ENCODE results near the gene CDHR2.

Gene CDHR2

DNA sequence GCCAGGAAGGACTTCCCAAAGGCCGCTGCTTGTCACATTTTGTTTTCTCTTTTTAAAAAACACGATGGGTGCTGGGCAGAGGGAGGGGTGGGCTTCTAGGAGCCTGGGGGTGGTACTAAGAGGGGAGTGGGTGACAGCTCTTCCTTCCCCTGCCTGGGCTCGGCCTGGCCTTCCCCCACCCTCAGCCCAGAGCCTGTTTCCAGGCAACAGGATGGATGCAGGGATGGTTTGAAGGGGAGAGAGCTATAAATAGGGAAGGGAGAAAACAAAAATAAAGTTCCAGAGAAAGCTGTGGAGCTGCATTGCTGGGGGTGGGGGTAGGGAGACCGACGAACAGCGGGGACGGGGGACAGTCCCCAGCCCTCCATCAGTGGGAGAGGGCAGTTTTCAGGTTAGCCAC lies 67.4 kb downstream of the CDHR2 start:
- H3K4me1 ChIP-seq (ENCODE audit: control insufficient read depth, insufficient read depth, low read length), result peaks cover 11% of the 10 kb centered on the region
- 82 to 83% methylated on average over 7 of the region's 7 CpGs for WGBS, 2 experiments
- H3K9me3 ChIP-seq (ENCODE audit: control insufficient read depth, low read length), result no peaks in the 10 kb centered on the region
- H3K27me3 ChIP-seq (ENCODE audit: control insufficient read depth, insufficient read depth, low read length, poor library complexity, severe bottlenecking), result peaks cover 63% of the 10 kb centered on the region
- no peak overlapping the region for H3K4me3 ChIP-seq (ENCODE audit: insufficient read depth, low read depth, low read length)
- no peaks in the 10 kb centered on the region for H3K36me3 ChIP-seq (ENCODE audit: control insufficient read depth, insufficient read depth, low read length)
- H3K27ac ChIP-seq (ENCODE audit: insufficient read depth, low read depth, low read length, poor library complexity, severe bottlenecking), result no peak overlapping the region

DNA sequence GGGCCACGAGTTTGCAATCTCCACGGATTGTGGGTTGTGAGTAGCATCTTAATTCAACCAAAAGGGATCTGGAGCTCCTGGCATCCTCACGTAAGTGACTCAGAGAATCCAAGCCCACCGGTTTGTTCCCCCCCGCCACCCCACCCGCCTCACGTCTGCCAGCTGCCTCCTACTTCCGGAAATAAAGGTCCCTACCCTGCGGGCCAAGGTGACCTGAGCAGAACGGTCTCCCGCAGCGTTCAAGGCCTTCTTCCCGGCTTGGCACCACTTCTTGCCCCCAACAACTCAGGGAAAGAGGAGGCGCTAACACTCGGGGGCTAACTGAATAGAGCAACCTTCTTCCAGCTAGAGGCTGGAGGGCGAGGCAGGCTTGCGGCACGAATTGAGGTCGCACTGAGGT lies 69.6 kb downstream of the CDHR2 start:
- Histone ChIP-seq H3K27me3 (ENCODE audit: control insufficient read depth, insufficient read depth, low read length, poor library complexity, severe bottlenecking) (peaks cover 62% of the 10 kb centered on the region), H3K27ac (ENCODE audit: insufficient read depth, low read depth, low read length, poor library complexity, severe bottlenecking) (no peak overlapping the region), H3K9me3 (ENCODE audit: control insufficient read depth, low read length) (no peaks in the 10 kb centered on the region), H3K36me3 (ENCODE audit: control insufficient read depth, insufficient read depth, low read length) (no peaks in the 10 kb centered on the region), H3K4me1 (ENCODE audit: control insufficient read depth, insufficient read depth, low read length) (peaks cover 11% of the 10 kb centered on the region), H3K4me3 (ENCODE audit: insufficient read depth, low read depth, low read length) (no peak overlapping the region)
- WGBS, 2 experiments, result 52 to 57% methylated on average over 19 of the region's 19 CpGs

DNA sequence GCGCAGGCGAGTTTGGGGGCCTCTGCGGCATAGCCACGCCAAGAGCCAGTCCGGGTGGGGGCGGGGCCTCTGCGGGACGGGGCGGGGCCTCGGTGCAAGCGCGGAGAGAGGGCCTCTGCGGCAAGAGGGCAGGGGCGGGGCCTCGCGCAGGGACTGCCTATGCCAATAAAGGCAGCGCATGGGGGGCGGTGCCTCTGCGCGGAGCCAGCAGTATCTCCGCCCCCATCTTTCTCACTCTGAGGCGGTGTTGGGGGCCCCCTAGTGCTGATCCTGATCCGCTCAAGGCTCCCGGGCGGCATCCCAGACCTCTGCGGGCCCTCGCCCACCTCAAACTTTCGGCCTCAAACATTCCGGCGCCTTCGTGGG lies 70.0 kb downstream of the CDHR2 start:
- Histone ChIP-seq H3K9me3 (ENCODE audit: control insufficient read depth, low read length) (no peaks in the 10 kb centered on the region), H3K36me3 (ENCODE audit: control insufficient read depth, insufficient read depth, low read length) (no peaks in the 10 kb centered on the region), H3K27ac (ENCODE audit: insufficient read depth, low read depth, low read length, poor library complexity, severe bottlenecking) (no peak overlapping the region), H3K4me1 (ENCODE audit: control insufficient read depth, insufficient read depth, low read length) (peaks cover 11% of the 10 kb centered on the region), H3K27me3 (ENCODE audit: control insufficient read depth, insufficient read depth, low read length, poor library complexity, severe bottlenecking) (peaks cover 62% of the 10 kb centered on the region), H3K4me3 (ENCODE audit: insufficient read depth, low read depth, low read length) (no peak overlapping the region)
- WGBS, 2 experiments, result 6 to 7% methylated on average over 31 of the region's 31 CpGs

DNA sequence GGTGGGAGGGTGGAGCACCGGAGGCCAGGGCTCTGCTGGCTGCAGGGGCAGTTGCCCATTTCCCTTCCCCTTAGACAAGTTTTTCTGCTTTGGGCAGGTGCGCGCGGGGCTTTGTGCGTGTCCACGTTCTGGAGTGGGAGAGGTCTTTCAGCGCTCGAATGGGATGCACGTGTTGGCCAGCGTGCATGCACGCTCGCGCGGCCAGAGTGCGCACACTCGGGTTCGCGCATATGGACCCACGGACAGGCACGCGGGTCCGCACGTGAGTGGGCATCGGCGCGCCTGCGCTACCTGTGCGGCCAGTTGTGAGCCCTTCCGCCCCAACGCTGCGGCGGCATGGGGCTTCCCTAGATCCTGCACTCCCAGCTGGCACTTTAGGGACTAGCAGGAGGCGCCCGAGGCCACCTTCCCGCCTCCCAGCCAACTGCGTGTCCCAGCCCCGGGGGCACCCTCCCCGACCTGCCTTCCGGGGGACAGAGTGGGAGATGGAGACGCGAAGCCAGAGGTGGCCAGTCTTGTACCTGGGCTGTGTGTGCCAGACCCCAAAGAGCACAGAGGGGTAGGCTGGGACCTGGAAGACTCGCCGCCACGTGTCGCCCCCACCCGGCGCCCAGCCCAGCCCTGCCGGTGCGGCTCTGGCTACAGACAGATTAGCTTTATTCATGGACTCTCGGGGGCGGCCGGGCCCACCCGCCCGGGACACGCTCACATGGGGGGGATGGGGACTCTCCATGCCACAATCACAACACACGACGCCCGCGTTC lies 70.6 kb downstream of the CDHR2 start:
- no peaks in the 10 kb centered on the region for H3K36me3 ChIP-seq (ENCODE audit: control insufficient read depth, insufficient read depth, low read length)
- peaks cover 62% of the 10 kb centered on the region for H3K27me3 ChIP-seq (ENCODE audit: control insufficient read depth, insufficient read depth, low read length, poor library complexity, severe bottlenecking)
- no peaks in the 10 kb centered on the region for H3K9me3 ChIP-seq (ENCODE audit: control insufficient read depth, low read length)
- H3K4me3 ChIP-seq (ENCODE audit: insufficient read depth, low read depth, low read length), result no peak overlapping the region
- WGBS, 2 experiments, result 57 to 58% methylated on average over 59 of the region's 59 CpGs
- H3K27ac ChIP-seq (ENCODE audit: insufficient read depth, low read depth, low read length, poor library complexity, severe bottlenecking), result no peak overlapping the region
- H3K4me1 ChIP-seq (ENCODE audit: control insufficient read depth, insufficient read depth, low read length), result peaks cover 11% of the 10 kb centered on the region

DNA sequence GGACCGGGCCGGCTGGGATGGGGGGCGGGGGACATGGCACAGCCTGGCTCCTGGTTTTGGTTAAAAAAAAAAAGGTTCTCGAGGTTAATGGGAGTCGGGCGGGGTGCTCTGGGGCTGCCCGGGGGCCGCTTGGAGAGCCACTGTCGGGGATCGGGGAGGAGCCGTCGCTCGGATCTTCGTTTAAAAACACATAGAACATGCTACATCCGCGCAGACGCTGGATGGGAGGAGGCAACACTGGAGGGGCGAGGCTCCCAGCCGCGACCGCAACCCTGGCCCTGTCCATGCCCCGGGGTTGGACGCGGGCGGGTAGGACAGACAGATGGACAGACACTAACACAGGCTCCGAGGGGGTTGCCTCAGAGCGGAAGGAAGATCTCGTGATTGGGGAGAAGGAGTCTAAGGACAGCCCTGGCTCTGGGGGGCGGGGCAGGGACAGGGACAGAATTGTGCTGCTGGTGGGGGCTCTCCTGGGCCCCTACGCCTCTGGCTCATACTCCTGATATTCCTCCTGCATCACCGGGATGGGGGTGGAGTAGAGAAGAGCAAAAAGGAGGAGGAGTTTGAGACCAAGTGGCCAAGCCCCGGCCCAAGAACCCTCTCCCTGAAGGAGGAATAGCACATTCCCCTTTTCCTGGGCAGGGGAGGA lies 71.3 kb downstream of the CDHR2 start:
- no peak overlapping the region for H3K4me3 ChIP-seq (ENCODE audit: insufficient read depth, low read depth, low read length)
- WGBS, 2 experiments, result 55% methylated on average over 32 of the region's 32 CpGs
- H3K9me3 ChIP-seq (ENCODE audit: control insufficient read depth, low read length), result no peaks in the 10 kb centered on the region
- H3K27me3 ChIP-seq (ENCODE audit: control insufficient read depth, insufficient read depth, low read length, poor library complexity, severe bottlenecking), result peaks cover 66% of the 10 kb centered on the region
- H3K4me1 ChIP-seq (ENCODE audit: control insufficient read depth, insufficient read depth, low read length), result peaks cover 11% of the 10 kb centered on the region
- H3K36me3 ChIP-seq (ENCODE audit: control insufficient read depth, insufficient read depth, low read length), result no peaks in the 10 kb centered on the region
- H3K27ac ChIP-seq (ENCODE audit: insufficient read depth, low read depth, low read length, poor library complexity, severe bottlenecking), result no peak overlapping the region

DNA sequence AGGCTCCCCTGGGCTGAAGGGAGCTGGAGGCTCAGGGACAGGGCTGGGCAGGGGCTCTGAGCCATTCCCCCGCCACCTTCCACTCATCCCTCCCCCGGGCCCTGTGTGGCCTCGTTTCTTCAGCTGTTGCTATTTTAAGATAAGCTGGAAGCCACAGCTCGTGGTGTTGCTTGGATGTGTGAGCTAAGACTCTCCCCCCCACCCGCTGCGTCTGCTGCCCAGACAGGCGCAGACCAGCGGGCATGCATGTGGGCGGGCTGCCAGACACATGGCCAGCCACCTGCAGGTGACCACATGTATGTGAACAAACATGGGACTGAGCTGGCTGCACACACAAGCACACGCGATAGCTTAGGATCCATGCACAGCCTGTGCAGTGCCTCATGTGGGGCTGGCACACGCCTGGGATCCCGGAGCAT lies 72.5 kb downstream of the CDHR2 start:
- no peak overlapping the region for H3K4me3 ChIP-seq (ENCODE audit: insufficient read depth, low read depth, low read length)

DNA sequence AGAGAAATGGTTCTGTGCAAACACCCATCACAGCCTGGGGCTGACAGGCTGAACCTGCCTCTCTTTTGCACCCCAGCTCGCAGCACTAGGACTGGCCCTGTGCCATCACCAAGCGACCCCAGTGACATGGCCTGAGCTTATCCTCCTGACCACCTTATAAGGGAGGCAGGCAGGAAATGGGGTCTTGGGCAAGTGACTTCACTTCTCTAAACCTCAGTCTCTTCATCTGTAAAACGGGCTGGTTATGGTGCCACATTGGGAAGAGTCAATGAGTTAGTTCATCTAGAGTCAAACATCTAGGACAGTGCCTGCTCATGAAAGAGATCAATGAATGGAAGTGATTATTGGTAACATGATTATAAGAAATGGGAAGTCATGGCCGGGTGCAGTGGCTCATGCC lies 75.0 kb downstream of the CDHR2 start:
- no peak overlapping the region for H3K27ac ChIP-seq (ENCODE audit: insufficient read depth, low read depth, low read length, poor library complexity, severe bottlenecking)
- H3K4me1 ChIP-seq (ENCODE audit: control insufficient read depth, insufficient read depth, low read length), result peaks cover 17% of the 10 kb centered on the region
- WGBS, 2 experiments, result 88 to 92% methylated on average over 4 of the region's 4 CpGs
- no peaks in the 10 kb centered on the region for H3K36me3 ChIP-seq (ENCODE audit: control insufficient read depth, insufficient read depth, low read length)
- H3K9me3 ChIP-seq (ENCODE audit: control insufficient read depth, low read length), result no peaks in the 10 kb centered on the region
- H3K27me3 ChIP-seq (ENCODE audit: control insufficient read depth, insufficient read depth, low read length, poor library complexity, severe bottlenecking), result peaks cover 72% of the 10 kb centered on the region
- H3K4me3 ChIP-seq (ENCODE audit: insufficient read depth, low read depth, low read length), result no peak overlapping the region

More for the DNA sequence above, 72.5 kb downstream of the CDHR2 start:
- no peak overlapping the region for H3K27ac ChIP-seq (ENCODE audit: insufficient read depth, low read depth, low read length, poor library complexity, severe bottlenecking)
- H3K4me1 ChIP-seq (ENCODE audit: control insufficient read depth, insufficient read depth, low read length), result peaks cover 17% of the 10 kb centered on the region
- H3K36me3 ChIP-seq (ENCODE audit: control insufficient read depth, insufficient read depth, low read length), result no peaks in the 10 kb centered on the region
- no peaks in the 10 kb centered on the region for H3K9me3 ChIP-seq (ENCODE audit: control insufficient read depth, low read length)
- peaks cover 71% of the 10 kb centered on the region for H3K27me3 ChIP-seq (ENCODE audit: control insufficient read depth, insufficient read depth, low read length, poor library complexity, severe bottlenecking)
- WGBS, 2 experiments, result 90% methylated on average over 13 of the region's 13 CpGs

DNA sequence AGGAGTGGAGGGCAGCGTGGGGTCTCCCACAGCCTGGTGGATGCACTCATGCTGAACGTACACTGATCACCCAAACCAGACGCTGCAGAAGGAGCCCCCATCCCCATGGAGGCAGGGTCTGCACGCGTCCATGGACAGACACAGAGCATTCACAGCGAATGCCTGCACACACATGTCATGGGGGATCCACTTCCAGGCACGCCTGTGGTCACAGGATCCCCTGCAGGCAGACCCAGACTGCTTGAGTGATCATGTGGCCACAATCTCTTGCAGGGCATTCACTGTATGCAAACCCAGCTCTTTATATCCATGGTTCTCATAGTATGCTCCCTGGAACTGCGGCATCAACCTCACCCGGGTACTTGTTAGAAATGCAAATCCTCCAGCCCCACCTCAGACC lies 75.8 kb downstream of the CDHR2 start:
- Histone ChIP-seq H3K4me3 (ENCODE audit: insufficient read depth, low read depth, low read length) (no peak overlapping the region), H3K4me1 (ENCODE audit: control insufficient read depth, insufficient read depth, low read length) (peaks cover 20% of the 10 kb centered on the region), H3K27ac (ENCODE audit: insufficient read depth, low read depth, low read length, poor library complexity, severe bottlenecking) (no peak overlapping the region), H3K27me3 (ENCODE audit: control insufficient read depth, insufficient read depth, low read length, poor library complexity, severe bottlenecking) (peaks cover 72% of the 10 kb centered on the region), H3K36me3 (ENCODE audit: control insufficient read depth, insufficient read depth, low read length) (no peaks in the 10 kb centered on the region), H3K9me3 (ENCODE audit: control insufficient read depth, low read length) (no peaks in the 10 kb centered on the region)
- WGBS, 2 experiments, result 82 to 85% methylated on average over 9 of the region's 9 CpGs

DNA sequence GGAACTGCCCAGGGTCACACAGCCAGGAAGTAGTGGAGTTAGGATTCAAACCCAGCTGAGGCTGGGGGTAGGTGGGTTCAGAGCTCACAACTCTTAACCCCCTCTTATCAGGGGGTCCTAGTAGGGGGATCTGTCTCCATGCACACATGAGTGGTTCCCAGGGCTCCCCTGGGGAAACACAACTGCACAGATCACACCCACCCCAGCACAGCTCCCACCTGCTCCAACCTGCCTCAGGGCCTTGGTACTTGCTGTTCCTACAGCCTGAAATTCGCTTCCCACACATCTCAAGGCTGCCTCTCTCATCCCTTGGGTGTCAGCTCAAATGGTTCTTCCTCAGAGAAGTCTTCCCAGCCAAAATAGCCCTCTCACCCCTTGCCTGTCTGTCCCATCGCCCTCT lies 76.4 kb downstream of the CDHR2 start:
- Histone ChIP-seq H3K36me3 (ENCODE audit: control insufficient read depth, insufficient read depth, low read length) (no peaks in the 10 kb centered on the region), H3K4me3 (ENCODE audit: insufficient read depth, low read depth, low read length) (no peak overlapping the region), H3K27me3 (ENCODE audit: control insufficient read depth, insufficient read depth, low read length, poor library complexity, severe bottlenecking) (peaks cover 72% of the 10 kb centered on the region), H3K27ac (ENCODE audit: insufficient read depth, low read depth, low read length, poor library complexity, severe bottlenecking) (no peak overlapping the region), H3K9me3 (ENCODE audit: control insufficient read depth, low read length) (no peaks in the 10 kb centered on the region), H3K4me1 (ENCODE audit: control insufficient read depth, insufficient read depth, low read length) (peaks cover 19% of the 10 kb centered on the region)
- 89 to 90% methylated on average over 2 of the region's 2 CpGs for WGBS, 2 experiments

DNA sequence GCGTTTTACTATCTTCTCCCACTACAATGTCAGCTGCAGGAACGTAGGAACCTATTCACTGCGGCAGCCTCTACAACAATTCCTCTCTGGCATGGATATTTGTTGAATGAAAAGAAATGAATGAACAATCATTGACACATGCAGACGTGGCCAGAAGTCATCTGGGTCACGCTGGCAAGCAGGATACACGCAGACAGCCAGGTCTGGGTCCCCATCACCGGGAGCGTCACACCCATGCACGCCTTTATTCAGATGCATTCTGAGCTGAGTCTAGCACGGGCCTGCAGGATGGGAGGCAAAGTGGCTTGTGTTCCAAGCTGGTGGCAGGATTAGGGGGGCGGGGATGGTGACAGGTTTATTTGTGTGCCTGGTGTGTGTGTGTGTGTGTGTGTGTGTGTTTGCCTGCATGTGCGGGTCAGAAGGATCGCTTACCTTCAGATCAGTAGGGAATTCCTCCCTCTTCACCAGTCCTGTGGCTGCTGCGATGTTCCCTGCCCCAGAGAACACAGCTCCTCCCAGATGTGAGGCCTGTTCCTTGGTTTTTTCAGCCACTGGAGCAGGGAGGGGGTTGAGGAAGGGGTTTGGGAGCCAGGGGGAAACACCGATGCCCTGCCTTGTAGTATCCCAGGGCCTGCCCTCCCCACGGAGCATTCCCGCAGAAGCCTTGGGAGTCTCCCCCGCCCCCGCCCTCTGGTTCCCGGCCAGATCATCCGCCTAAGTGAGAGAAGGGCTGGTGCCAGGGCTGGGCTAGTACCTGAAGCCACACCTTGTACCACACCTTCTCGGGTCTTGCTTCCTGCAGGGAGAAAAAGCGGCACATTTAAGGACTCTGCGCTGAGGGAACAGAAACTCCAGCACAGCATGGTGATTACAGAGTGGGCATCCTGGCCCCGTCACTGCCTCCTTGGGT lies 77.1 kb downstream of the CDHR2 start:
- Histone ChIP-seq H3K27me3 (ENCODE audit: control insufficient read depth, insufficient read depth, low read length, poor library complexity, severe bottlenecking) (peaks cover 72% of the 10 kb centered on the region), H3K4me1 (ENCODE audit: control insufficient read depth, insufficient read depth, low read length) (peaks cover 23% of the 10 kb centered on the region), H3K9me3 (ENCODE audit: control insufficient read depth, low read length) (no peaks in the 10 kb centered on the region), H3K36me3 (ENCODE audit: control insufficient read depth, insufficient read depth, low read length) (no peaks in the 10 kb centered on the region), H3K27ac (ENCODE audit: insufficient read depth, low read depth, low read length, poor library complexity, severe bottlenecking) (no peak overlapping the region), H3K4me3 (ENCODE audit: insufficient read depth, low read depth, low read length) (no peak overlapping the region)
- WGBS, 2 experiments, result 72 to 74% methylated on average over 25 of the region's 25 CpGs
